ENCODE data around the gene PGD. TPM values are rescaled to one million over a fixed set of nuclear protein-coding genes. Genes with fewer than 3 reads are reported as not detected.
A peak's percentile ranks its signal among the peaks of the same experiment; 100 is the strongest.

Gene PGD
- total RNA-seq, 1 donor from 2014 or later: 207 TPM

- H3K9ac ChIP-seq: no peak overlapping the region
- peaks cover 23% of the 10 kb centered on the region for H3F3A ChIP-seq (ENCODE audit: low read depth)
- H3K36me3 ChIP-seq: peaks cover 5% of the 10 kb centered on the region
- no peak overlapping the region for H3K4me2 ChIP-seq
- H3K4me1 ChIP-seq: peaks cover 10% of the 10 kb centered on the region
- Mint-ChIP-seq H3K9me3 (peaks cover 12% of the 10 kb centered on the region), H3K27me3 (ENCODE audit: insufficient read depth, low read depth) (peaks cover 13% of the 10 kb centered on the region), H3K4me1 (peaks cover 24% of the 10 kb centered on the region), H3K36me3 (peaks cover 25% of the 10 kb centered on the region), H3K27ac (no peak overlapping the region), H3K4me3 (peak overlapping the region; percentile 69)
- TF ChIP-seq CTCF (IDR thresholded peaks at IDR 0.05) (no peak), EZH2phosphoT487 (IDR thresholded peaks at IDR 0.05) (no peak), EZH2 (IDR thresholded peaks at IDR 0.05) (no peak)
- H3K27ac ChIP-seq: no peak overlapping the region
- no peaks in the 10 kb centered on the region for H3K27me3 ChIP-seq
- peaks cover 26% of the 10 kb centered on the region for H4K20me1 ChIP-seq (ENCODE audit: low read depth)
- H2AFZ ChIP-seq (replicated peaks): no peak overlapping the region
- peaks cover 44% of the 10 kb centered on the region for H3K79me2 ChIP-seq (ENCODE audit: low read depth)
- H3K9me3 ChIP-seq (ENCODE audit: low read depth): no peaks in the 10 kb centered on the region
- H3K4me3 ChIP-seq: no peak overlapping the region
- DNase-seq (ENCODE audit: low spot score): no peak
Observed at GRCh38 chr1:10396870-10397269, 2.0 kb upstream of the PGD start.

- Histone ChIP-seq H3F3A (ENCODE audit: low read depth) (peaks cover 23% of the 10 kb centered on the region), H3K9ac (no peak overlapping the region), H3K36me3 (peaks cover 10% of the 10 kb centered on the region), H3K27ac (peak overlapping the region; percentile 13), H4K20me1 (ENCODE audit: low read depth) (peaks cover 32% of the 10 kb centered on the region), H3K4me1 (peaks cover 10% of the 10 kb centered on the region), H3K4me2 (peak overlapping the region; percentile 95), H3K79me2 (ENCODE audit: low read depth) (peaks cover 57% of the 10 kb centered on the region), H3K9me3 (ENCODE audit: low read depth) (no peaks in the 10 kb centered on the region), H3K27me3 (no peaks in the 10 kb centered on the region), H3K4me3 (peak overlapping the region; percentile 67), H2AFZ (replicated peaks) (peak overlapping the region; percentile 87)
- Mint-ChIP-seq H3K27me3 (ENCODE audit: insufficient read depth, low read depth) (peaks cover 13% of the 10 kb centered on the region), H3K36me3 (peaks cover 29% of the 10 kb centered on the region), H3K4me1 (peaks cover 27% of the 10 kb centered on the region), H3K9me3 (peaks cover 10% of the 10 kb centered on the region), H3K4me3 (peak overlapping the region; percentile 94), H3K27ac (peak overlapping the region; percentile 85)
- DNase-seq (ENCODE audit: low spot score): no peak
- TF ChIP-seq CTCF (IDR thresholded peaks at IDR 0.05) (no peak), EZH2 (IDR thresholded peaks at IDR 0.05) (peak; percentile 19)
Observed at GRCh38 chr1:10398278-10398733, 558 bp upstream of the PGD start.

DNA sequence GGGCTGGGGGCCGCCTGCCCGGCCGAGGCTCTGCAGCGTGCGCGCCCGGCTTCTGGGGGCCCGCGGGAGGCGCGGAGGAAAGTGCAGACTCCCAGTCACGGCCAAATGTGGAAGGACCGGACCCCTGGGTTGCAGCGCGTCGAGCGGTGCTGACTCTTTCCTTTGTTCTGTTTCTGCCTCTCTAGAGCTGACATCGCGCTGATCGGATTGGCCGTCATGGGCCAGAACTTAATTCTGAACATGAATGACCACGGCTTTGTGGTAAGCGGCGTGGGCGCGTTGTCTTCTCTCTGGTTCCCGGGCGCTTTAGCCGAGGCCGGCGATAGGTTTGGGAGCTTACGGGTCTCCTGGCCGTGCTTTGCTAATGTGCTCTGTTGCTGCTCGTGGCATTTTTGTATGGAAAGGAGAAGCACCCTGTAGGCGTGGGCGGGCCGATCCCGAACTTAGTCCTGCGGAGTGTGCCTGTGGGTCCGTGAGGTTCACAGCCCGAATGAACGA is 629 bp downstream of the PGD start:
- Histone ChIP-seq H3K9ac (peak overlapping the region; percentile 71), H3K79me2 (ENCODE audit: low read depth) (peaks cover 57% of the 10 kb centered on the region), H4K20me1 (ENCODE audit: low read depth) (peaks cover 32% of the 10 kb centered on the region), H3K27me3 (no peaks in the 10 kb centered on the region), H3K4me3 (peak overlapping the region; percentile 67), H3K9me3 (ENCODE audit: low read depth) (no peaks in the 10 kb centered on the region), H2AFZ (replicated peaks) (peak overlapping the region; percentile 74), H3K36me3 (peaks cover 12% of the 10 kb centered on the region), H3K4me1 (peaks cover 10% of the 10 kb centered on the region), H3K4me2 (peak overlapping the region; percentile 95), H3K27ac (peak overlapping the region; percentile 96), H3F3A (ENCODE audit: low read depth) (peaks cover 23% of the 10 kb centered on the region)
- H3K4me3 Mint-ChIP-seq: peak overlapping the region; percentile 96
- no peak for TF ChIP-seq EZH2 (IDR thresholded peaks at IDR 0.05)
- TF ChIP-seq CTCF (IDR thresholded peaks at IDR 0.05): no peak
- TF ChIP-seq EZH2phosphoT487 (IDR thresholded peaks at IDR 0.05): no peak
- no peak for DNase-seq (ENCODE audit: low spot score)
- H3K9me3 Mint-ChIP-seq: peaks cover 3% of the 10 kb centered on the region
- H3K27me3 Mint-ChIP-seq (ENCODE audit: insufficient read depth, low read depth): peaks cover 11% of the 10 kb centered on the region
- H3K4me1 Mint-ChIP-seq: peaks cover 27% of the 10 kb centered on the region
- peak overlapping the region; percentile 98 for H3K27ac Mint-ChIP-seq
- peaks cover 33% of the 10 kb centered on the region for H3K36me3 Mint-ChIP-seq
